Smooth muscle cell (in vitro differentiated cells): ENCODE data around the gene MYO1G. TPM values are rescaled to one million over a fixed set of nuclear protein-coding genes. Genes with fewer than 3 reads are reported as not detected.

ENCODE experiments used
- DNase-seq: peaks from one replicate; lab custom pipeline; 2025; ENCODE audit not compliant: unreplicated experiment; lab: John Stamatoyannopoulos, UW
- H2AFZ ChIP-seq: fragments of 200-600 bp; sonication (generic); 2 replicates; pipeline ENCODE4 v1.6.0; 2016; ENCODE audit warnings: antibody characterized with exemption, low read depth, mild to moderate bottlenecking
- H3F3A ChIP-seq: fragments of 200-600 bp; sonication (generic); 2 replicates; pipeline ENCODE4 v1.6.0; 2017; ENCODE audit warnings: antibody characterized with exemption, low read depth
- H3K27ac ChIP-seq: fragments of 200-600 bp; sonication (generic); 2 replicates; pipeline ENCODE4 v1.5.1; 2016; ENCODE audit warnings: low read depth, mild to moderate bottlenecking
- H3K27me3 ChIP-seq: fragments of 200-600 bp; sonication (generic); 2 replicates; pipeline ENCODE4 v1.6.1; 2016; ENCODE audit warnings: low read depth, mild to moderate bottlenecking
- H3K36me3 ChIP-seq: fragments of 200-600 bp; sonication (generic); 2 replicates; pipeline ENCODE4 v1.5.1; 2016; ENCODE audit warnings: low read depth
- H3K4me1 ChIP-seq: fragments of 200-600 bp; sonication (generic); 2 replicates; pipeline ENCODE4 v1.5.1; 2016; ENCODE audit warnings: low read depth
- H3K4me2 ChIP-seq: fragments of 200-600 bp; sonication (generic); 2 replicates; pipeline ENCODE4 v1.6.0; 2016; ENCODE audit warnings: mild to moderate bottlenecking
- H3K4me3 ChIP-seq: fragments of 200-600 bp; sonication (generic); 2 replicates; pipeline ENCODE4 v1.5.1; 2016; ENCODE audit warnings: mild to moderate bottlenecking
- H3K79me2 ChIP-seq: fragments of 200-600 bp; sonication (generic); 2 replicates; pipeline ENCODE4 v1.6.0; 2016; ENCODE audit warnings: low read depth, mild to moderate bottlenecking
- H3K9ac ChIP-seq: fragments of 200-600 bp; sonication (generic); 2 replicates; pipeline ENCODE4 v1.6.0; 2016; ENCODE audit warnings: low read depth
- H3K9me3 ChIP-seq: fragments of 200-600 bp; sonication (generic); replicated peaks from 2 replicates; pipeline ENCODE4 v1.5.1; 2016; ENCODE audit warnings: low read depth
- H4K20me1 ChIP-seq: fragments of 200-600 bp; sonication (generic); 2 replicates; pipeline ENCODE4 v1.6.0; 2016; ENCODE audit warnings: low read depth
- WGBS: methylation state at CpG from one replicate; pipeline ENCODE4 v1.1.7; 2016; ENCODE audit warnings: low lambda C conversion rate; 5-methylcytosine and 5-hydroxymethylcytosine counted together
- polyA plus RNA-seq: library from polyadenylated mRNA; unstranded; fragments of >200 nt; fragmentation: Nextera tagmentation; extraction: Ambion mirVana; gene quantifications from 2 replicates; pipeline ENCODE4 v1.2.1, GENCODE V29; 2016
- total RNA-seq: library from RNA; depleted of rRNA; stranded (reverse); fragments of >200 nt; gene quantifications from 2 replicates; pipeline ENCODE4 v1.2.3, GENCODE V29; 2014
- TF ChIP-seq, protein P1 (sequence below): fragments of 200-600 bp; sonication (generic); IDR thresholded peaks from 2 replicates; pipeline ENCODE4 v1.5.1; 2017; ENCODE audit warnings: borderline replicate concordance, mild to moderate bottlenecking, antibody characterized with exemption; ENCODE audit not compliant: insufficient read depth, poor library complexity, severe bottlenecking

MYO1G gene
- total and polyA plus RNA-seq, 2 experiments from 2014 or later, result 0.27 TPM; not detected in 1

- H3K36me3 ChIP-seq, result no peaks in the 10 kb centered on the region
- no peaks in the 10 kb centered on the region for H4K20me1 ChIP-seq
- no peak overlapping the region for H3K4me2 ChIP-seq
- H3K9me3 ChIP-seq, result no peaks in the 10 kb centered on the region
- no peaks in the 10 kb centered on the region for H3F3A ChIP-seq
- TF ChIP-seq, protein P1, sequence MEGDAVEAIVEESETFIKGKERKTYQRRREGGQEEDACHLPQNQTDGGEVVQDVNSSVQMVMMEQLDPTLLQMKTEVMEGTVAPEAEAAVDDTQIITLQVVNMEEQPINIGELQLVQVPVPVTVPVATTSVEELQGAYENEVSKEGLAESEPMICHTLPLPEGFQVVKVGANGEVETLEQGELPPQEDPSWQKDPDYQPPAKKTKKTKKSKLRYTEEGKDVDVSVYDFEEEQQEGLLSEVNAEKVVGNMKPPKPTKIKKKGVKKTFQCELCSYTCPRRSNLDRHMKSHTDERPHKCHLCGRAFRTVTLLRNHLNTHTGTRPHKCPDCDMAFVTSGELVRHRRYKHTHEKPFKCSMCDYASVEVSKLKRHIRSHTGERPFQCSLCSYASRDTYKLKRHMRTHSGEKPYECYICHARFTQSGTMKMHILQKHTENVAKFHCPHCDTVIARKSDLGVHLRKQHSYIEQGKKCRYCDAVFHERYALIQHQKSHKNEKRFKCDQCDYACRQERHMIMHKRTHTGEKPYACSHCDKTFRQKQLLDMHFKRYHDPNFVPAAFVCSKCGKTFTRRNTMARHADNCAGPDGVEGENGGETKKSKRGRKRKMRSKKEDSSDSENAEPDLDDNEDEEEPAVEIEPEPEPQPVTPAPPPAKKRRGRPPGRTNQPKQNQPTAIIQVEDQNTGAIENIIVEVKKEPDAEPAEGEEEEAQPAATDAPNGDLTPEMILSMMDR, result no peak
- no peak overlapping the region for H3K27ac ChIP-seq
- H2AFZ ChIP-seq, result no peak overlapping the region
- H3K9ac ChIP-seq, result no peak overlapping the region
- H3K4me1 ChIP-seq, result no peaks in the 10 kb centered on the region
- no peak for DNase-seq
- WGBS, result 93% methylated on average over 6 of the region's 6 CpGs
- H3K27me3 ChIP-seq, result peaks cover under 1% of the 10 kb centered on the region
- H3K79me2 ChIP-seq, result no peaks in the 10 kb centered on the region
- H3K4me3 ChIP-seq, result no peak overlapping the region
These were observed 47.9 kb downstream of the MYO1G start for GRCh38 chr7:44930921-44931320.

GRCh38 chr7:44922351-44922694 lies 56.5 kb downstream of the MYO1G start:
- Histone ChIP-seq H3K9me3 (no peaks in the 10 kb centered on the region), H2AFZ (no peak overlapping the region), H3F3A (no peaks in the 10 kb centered on the region), H3K4me2 (no peak overlapping the region), H3K27ac (no peak overlapping the region), H3K79me2 (no peaks in the 10 kb centered on the region), H4K20me1 (no peaks in the 10 kb centered on the region), H3K4me1 (no peaks in the 10 kb centered on the region), H3K4me3 (no peak overlapping the region), H3K9ac (no peak overlapping the region), H3K27me3 (no peaks in the 10 kb centered on the region), H3K36me3 (no peaks in the 10 kb centered on the region)
- no peak for DNase-seq
- TF ChIP-seq, protein P1, result no peak
- 77% methylated on average over 8 of the region's 8 CpGs for WGBS

GRCh38 chr7:44921607-44922350 lies 57.0 kb downstream of the MYO1G start:
- H2AFZ ChIP-seq, result no peak overlapping the region

More at GRCh38 chr7:44921607-44922350, 57.0 kb downstream of the MYO1G start:
- Histone ChIP-seq H3K36me3 (no peaks in the 10 kb centered on the region), H4K20me1 (no peaks in the 10 kb centered on the region), H3K27me3 (no peaks in the 10 kb centered on the region), H3K27ac (no peak overlapping the region), H3K9ac (no peak overlapping the region), H3K4me1 (no peaks in the 10 kb centered on the region), H3K79me2 (no peaks in the 10 kb centered on the region), H3K9me3 (no peaks in the 10 kb centered on the region), H3K4me2 (no peak overlapping the region), H3F3A (no peaks in the 10 kb centered on the region), H3K4me3 (no peak overlapping the region)
- TF ChIP-seq, protein P1, result peak; percentile 74
- WGBS, result 54% methylated on average over 12 of the region's 14 CpGs
- peak; percentile 44 for DNase-seq
